Osteocyte (in vitro differentiated cells): ENCODE results near the gene NR2F1-AS1. TPM values are rescaled to one million over a fixed set of nuclear protein-coding genes. Genes with fewer than 3 reads are reported as not detected.

Experiments
- DNase-seq: peaks from one replicate; pipeline ENCODE4 v3.0.0; 2021; ENCODE audit warnings: mixed read lengths; ENCODE audit not compliant: unreplicated experiment; ENCODE audit errors: extremely low spot score
- H3K27ac Mint-ChIP-seq: one replicate; pipeline ENCODE4 v1.8.0; 2021; ENCODE audit warnings: mild to moderate bottlenecking, mixed read lengths; ENCODE audit not compliant: unreplicated experiment
- H3K27me3 Mint-ChIP-seq: one replicate; pipeline ENCODE4 v1.8.0; 2021; ENCODE audit warnings: mixed read lengths; ENCODE audit not compliant: unreplicated experiment
- H3K36me3 Mint-ChIP-seq: one replicate; pipeline ENCODE4 v1.8.0; 2021; ENCODE audit warnings: mixed read lengths; ENCODE audit not compliant: unreplicated experiment
- H3K4me1 Mint-ChIP-seq: one replicate; pipeline ENCODE4 v1.8.0; 2021; ENCODE audit warnings: mixed read lengths; ENCODE audit not compliant: unreplicated experiment
- H3K4me3 Mint-ChIP-seq: one replicate; pipeline ENCODE4 v1.8.0; 2021; ENCODE audit warnings: mild to moderate bottlenecking, moderate library complexity, mixed read lengths; ENCODE audit not compliant: unreplicated experiment
- H3K9me3 Mint-ChIP-seq: one replicate; pipeline ENCODE4 v1.8.0; 2021; ENCODE audit warnings: mixed read lengths; ENCODE audit not compliant: unreplicated experiment
- CTCF ChIP-seq: fragments of 200-600 bp; sonication (generic); IDR thresholded peaks from 2 replicates; pipeline ENCODE4 v1.5.0; 2021; ENCODE audit warnings: antibody characterized with exemption, mild to moderate bottlenecking, moderate library complexity
- total RNA-seq: library from RNA; stranded (reverse); gene quantifications from 2 replicates; pipeline ENCODE4 v1.2.1, GENCODE V29; 2021

The NR2F1-AS1 gene
- total RNA-seq, 1 donor from 2014 or later = 40.9 TPM

- no peak overlapping the region for H3K4me3 Mint-ChIP-seq
These were observed 2.0 kb downstream of the NR2F1-AS1 start for GRCh38 chr5:93578813-93579691.

GRCh38 chr5:93577854-93578812 is 2.9 kb downstream of the NR2F1-AS1 start:
- H3K4me1 Mint-ChIP-seq = peaks cover 56% of the 10 kb centered on the region
- H3K27ac Mint-ChIP-seq = peak overlapping the region; percentile 96
- no peaks in the 10 kb centered on the region for H3K27me3 Mint-ChIP-seq
- no peaks in the 10 kb centered on the region for H3K9me3 Mint-ChIP-seq
- no peak for TF ChIP-seq CTCF
- no peak overlapping the region for H3K4me3 Mint-ChIP-seq
- DNase-seq = no peak
- peaks cover 6% of the 10 kb centered on the region for H3K36me3 Mint-ChIP-seq

More at GRCh38 chr5:93578813-93579691, 2.0 kb downstream of the NR2F1-AS1 start:
- Mint-ChIP-seq H3K9me3 (no peaks in the 10 kb centered on the region), H3K4me1 (peaks cover 47% of the 10 kb centered on the region), H3K27me3 (no peaks in the 10 kb centered on the region), H3K36me3 (no peaks in the 10 kb centered on the region), H3K27ac (peak overlapping the region; percentile 96)
- DNase-seq = peak; percentile 87
- peak; percentile 44 for TF ChIP-seq CTCF

- H3K27ac Mint-ChIP-seq = peak overlapping the region; percentile 96
- peaks cover 14% of the 10 kb centered on the region for H3K36me3 Mint-ChIP-seq
- H3K9me3 Mint-ChIP-seq = no peaks in the 10 kb centered on the region
- no peak for DNase-seq
- no peak for TF ChIP-seq CTCF
- H3K27me3 Mint-ChIP-seq = no peaks in the 10 kb centered on the region
- H3K4me3 Mint-ChIP-seq = peak overlapping the region; percentile 40
- H3K4me1 Mint-ChIP-seq = peaks cover 64% of the 10 kb centered on the region
These were observed 3.8 kb downstream of the NR2F1-AS1 start for GRCh38 chr5:93576994-93577853.

GRCh38 chr5:93575461-93576414 is 5.3 kb downstream of the NR2F1-AS1 start:
- no peak for DNase-seq
- no peak for TF ChIP-seq CTCF
- no peaks in the 10 kb centered on the region for H3K9me3 Mint-ChIP-seq
- H3K4me1 Mint-ChIP-seq = peaks cover 67% of the 10 kb centered on the region
- peak overlapping the region; percentile 63 for H3K4me3 Mint-ChIP-seq
- H3K27ac Mint-ChIP-seq = peak overlapping the region; percentile 95
- H3K27me3 Mint-ChIP-seq = no peaks in the 10 kb centered on the region
- peaks cover 19% of the 10 kb centered on the region for H3K36me3 Mint-ChIP-seq
